Mononuclear cell (primary cell): Measurements from ENCODE around the gene TMEM134. TPM values are rescaled to one million over a fixed set of nuclear protein-coding genes. Genes with fewer than 3 reads are reported as not detected.

Source experiments
- H3K27me3 ChIP-seq: 2 replicates; pipeline ENCODE4 v1.6.0; 2011; ENCODE audit warnings: low read length, control low read depth; ENCODE audit not compliant: insufficient read depth
- H3K4me1 ChIP-seq: 2 replicates; pipeline ENCODE4 v1.5.1; 2011; ENCODE audit warnings: mild to moderate bottlenecking, low read length, control low read depth; ENCODE audit not compliant: insufficient read depth
- H3K4me3 ChIP-seq: 2 replicates; pipeline ENCODE4 v1.5.1; 2011; ENCODE audit warnings: mild to moderate bottlenecking, low read length, moderate library complexity
- H3K9me3 ChIP-seq: 2 replicates; pipeline ENCODE4 v1.5.1; 2011; ENCODE audit warnings: low read depth, mild to moderate bottlenecking, control low read depth, low read length
- total RNA-seq: library from RNA; depleted of rRNA; stranded (reverse); fragments of >200 nt; gene quantifications from one replicate; pipeline ENCODE4 v1.2.3, GENCODE V29; 2012

Gene TMEM134
- total RNA-seq, 1 donor = 18.4 TPM

- H3K27me3 ChIP-seq = no peaks in the 10 kb centered on the region
- H3K4me1 ChIP-seq = peaks cover 63% of the 10 kb centered on the region
- peak overlapping the region; percentile 32 for H3K4me3 ChIP-seq
- no peaks in the 10 kb centered on the region for H3K9me3 ChIP-seq
Measured at GRCh38 chr11:67463680-67464410, 5.2 kb downstream of the TMEM134 start.

GRCh38 chr11:67463186-67463585, 5.9 kb downstream of the TMEM134 start:
- Histone ChIP-seq H3K27me3 (no peaks in the 10 kb centered on the region), H3K4me3 (no peak overlapping the region), H3K9me3 (no peaks in the 10 kb centered on the region), H3K4me1 (peaks cover 62% of the 10 kb centered on the region)

GRCh38 chr11:67458266-67458665, 10.8 kb downstream of the TMEM134 start:
- H3K27me3 ChIP-seq = no peaks in the 10 kb centered on the region
- no peak overlapping the region for H3K4me3 ChIP-seq
- peaks cover 21% of the 10 kb centered on the region for H3K4me1 ChIP-seq
- H3K9me3 ChIP-seq = no peaks in the 10 kb centered on the region

GRCh38 chr11:67457453-67457852, 11.6 kb downstream of the TMEM134 start:
- Histone ChIP-seq H3K4me3 (no peak overlapping the region), H3K27me3 (no peaks in the 10 kb centered on the region), H3K9me3 (no peaks in the 10 kb centered on the region), H3K4me1 (peaks cover 19% of the 10 kb centered on the region)

- Histone ChIP-seq H3K4me1 (peaks cover 25% of the 10 kb centered on the region), H3K27me3 (no peaks in the 10 kb centered on the region), H3K9me3 (no peaks in the 10 kb centered on the region), H3K4me3 (no peak overlapping the region)
Measured at GRCh38 chr11:67456068-67456705, 12.9 kb downstream of the TMEM134 start.

GRCh38 chr11:67455054-67455453, 14.0 kb downstream of the TMEM134 start, which contains the start of gene CABP4:
Gene CABP4, plus strand, starts transcription at chr11:67455354. Its CDS starts 70 bp downstream, at chr11:67455424.
- Histone ChIP-seq H3K9me3 (no peaks in the 10 kb centered on the region), H3K4me3 (no peak within 1 kb of the TSS), H3K27me3 (no peaks in the 10 kb centered on the region), H3K4me1 (peaks cover 32% of the 10 kb centered on the region)

GRCh38 chr11:67453816-67454732, 15.0 kb downstream of the TMEM134 start:
- H3K9me3 ChIP-seq = no peaks in the 10 kb centered on the region
- no peaks in the 10 kb centered on the region for H3K27me3 ChIP-seq
- no peak overlapping the region for H3K4me3 ChIP-seq
- H3K4me1 ChIP-seq = peaks cover 34% of the 10 kb centered on the region

- peaks cover 41% of the 10 kb centered on the region for H3K4me1 ChIP-seq
- no peaks in the 10 kb centered on the region for H3K9me3 ChIP-seq
- H3K4me3 ChIP-seq = no peak within 1 kb of the TSS
Measured at GRCh38 chr11:67452141-67452952, 16.7 kb downstream of the TMEM134 start, which contains the start of gene GPR152. Gene GPR152, minus strand, starts transcription at chr11:67452729. Its CDS starts 5 bp downstream, at chr11:67452724.

GRCh38 chr11:67451658-67451976, 17.4 kb downstream of the TMEM134 start:
- H3K9me3 ChIP-seq = no peaks in the 10 kb centered on the region
- H3K4me1 ChIP-seq = peaks cover 49% of the 10 kb centered on the region

More at GRCh38 chr11:67452141-67452952, 16.7 kb downstream of the TMEM134 start, which contains the start of gene GPR152:
- no peaks in the 10 kb centered on the region for H3K27me3 ChIP-seq

GRCh38 chr11:67450796-67451657, 18.0 kb downstream of the TMEM134 start:
- Histone ChIP-seq H3K4me1 (peaks cover 55% of the 10 kb centered on the region), H3K27me3 (no peaks in the 10 kb centered on the region), H3K4me3 (no peak overlapping the region), H3K9me3 (no peaks in the 10 kb centered on the region)

More at GRCh38 chr11:67451658-67451976, 17.4 kb downstream of the TMEM134 start:
- Histone ChIP-seq H3K4me3 (no peak overlapping the region), H3K27me3 (no peaks in the 10 kb centered on the region)

GRCh38 chr11:67449116-67449844, 19.8 kb downstream of the TMEM134 start:
- H3K4me1 ChIP-seq = peaks cover 72% of the 10 kb centered on the region
- no peaks in the 10 kb centered on the region for H3K9me3 ChIP-seq
- no peak overlapping the region for H3K4me3 ChIP-seq
- H3K27me3 ChIP-seq = no peaks in the 10 kb centered on the region

GRCh38 chr11:67448220-67448609, 20.8 kb downstream of the TMEM134 start:
- H3K27me3 ChIP-seq = no peaks in the 10 kb centered on the region
- peaks cover 80% of the 10 kb centered on the region for H3K4me1 ChIP-seq
- H3K9me3 ChIP-seq = no peaks in the 10 kb centered on the region
- no peak overlapping the region for H3K4me3 ChIP-seq

- Histone ChIP-seq H3K4me1 (peaks cover 88% of the 10 kb centered on the region), H3K27me3 (no peaks in the 10 kb centered on the region), H3K4me3 (no peak overlapping the region), H3K9me3 (no peaks in the 10 kb centered on the region)
Measured at GRCh38 chr11:67445515-67445914, 23.5 kb downstream of the TMEM134 start.
